ENCODE measurements around the gene AZI2.

- TF ChIP-seq CTCF (IDR thresholded peaks at IDR 0.05; ENCODE audit: insufficient read depth, low read length): peak; percentile 27
- no peak for TF ChIP-seq REST (IDR thresholded peaks at IDR 0.05; ENCODE audit: insufficient replicate concordance, low read depth)
These were observed 20.2 kb downstream of the AZI2 start for GRCh38 chr3:28328188-28329151.
